T-helper 2 cell treated with Interferon-gamma antibody and Interleukin-4, amounts not matched to agents 5 μg/mL and 100 μg/mL, for 36 hours (primary cell): ENCODE measurements around the gene IPMK.

Experiments
- DNase-seq: peaks from one replicate; pipeline ENCODE4 v3.0.0; 2021; ENCODE audit warnings: low spot score
- H3K27ac Mint-ChIP-seq: one replicate; pipeline ENCODE4 v1.8.0; 2021; ENCODE audit warnings: mild to moderate bottlenecking, mixed read lengths
- H3K27me3 Mint-ChIP-seq: one replicate; pipeline ENCODE4 v1.8.0; 2021; ENCODE audit warnings: low read depth, mixed read lengths
- H3K36me3 Mint-ChIP-seq: one replicate; pipeline ENCODE4 v1.8.0; 2021; ENCODE audit warnings: low read depth, mixed read lengths
- H3K4me1 Mint-ChIP-seq: one replicate; pipeline ENCODE4 v1.8.0; 2021; ENCODE audit warnings: low read depth, mixed read lengths
- H3K4me3 Mint-ChIP-seq: one replicate; pipeline ENCODE4 v1.8.0; 2022; ENCODE audit warnings: mild to moderate bottlenecking, moderate library complexity, mixed read lengths
- H3K9me3 Mint-ChIP-seq: one replicate; pipeline ENCODE4 v1.8.0; 2021; ENCODE audit warnings: mixed read lengths

The IPMK gene

DNA sequence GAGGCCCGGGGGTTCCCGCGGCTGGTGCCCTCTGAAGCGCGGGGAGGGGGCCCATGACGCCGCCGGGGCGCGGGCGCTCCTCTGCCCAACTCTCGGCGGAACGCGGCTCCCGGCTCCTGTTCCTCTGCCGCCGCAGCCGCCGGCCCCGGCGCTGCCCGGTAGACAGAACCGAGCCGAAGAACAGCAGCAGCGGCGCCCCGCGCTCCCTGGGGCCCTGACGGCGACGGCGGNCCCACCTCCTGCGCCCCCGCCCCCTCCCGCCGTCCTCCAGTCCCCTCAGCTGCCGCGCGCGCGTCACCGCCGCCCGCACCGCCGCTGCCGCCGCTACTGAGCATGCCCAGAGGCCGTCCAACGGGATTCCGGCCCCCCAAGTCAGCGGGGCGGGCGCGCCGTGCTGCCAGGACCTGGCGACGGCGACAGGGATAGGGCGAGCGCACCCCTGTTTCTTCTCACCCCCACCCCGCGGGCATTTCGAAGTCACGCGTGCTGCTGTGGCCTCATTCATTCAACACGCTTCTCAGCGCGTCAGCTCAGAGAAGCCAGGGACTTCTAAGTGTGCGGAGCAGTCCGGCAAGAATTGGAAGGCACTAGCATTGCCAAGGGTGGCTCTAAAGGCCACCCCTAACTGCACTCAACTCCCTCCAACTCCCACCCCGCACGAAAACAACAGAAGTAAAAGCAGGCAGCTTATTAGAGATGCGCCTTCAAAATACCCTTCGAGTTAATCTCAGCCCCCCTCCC lies at the start of gene IPMK:
TSS of gene IPMK (minus strand) at position 182 of the 741 bp plus-strand sequence. CDS start 283 bp downstream, outside the sequence.
- peaks cover 2% of the 10 kb centered on the region for H3K36me3 Mint-ChIP-seq
- H3K27me3 Mint-ChIP-seq, result no peaks in the 10 kb centered on the region
- peak within 1 kb of the TSS; percentile 97 for H3K27ac Mint-ChIP-seq
- no peaks in the 10 kb centered on the region for H3K9me3 Mint-ChIP-seq
- H3K4me3 Mint-ChIP-seq, result peak within 1 kb of the TSS; percentile 95
- peaks cover 34% of the 10 kb centered on the region for H3K4me1 Mint-ChIP-seq
- peak; percentile 97 for DNase-seq

DNA sequence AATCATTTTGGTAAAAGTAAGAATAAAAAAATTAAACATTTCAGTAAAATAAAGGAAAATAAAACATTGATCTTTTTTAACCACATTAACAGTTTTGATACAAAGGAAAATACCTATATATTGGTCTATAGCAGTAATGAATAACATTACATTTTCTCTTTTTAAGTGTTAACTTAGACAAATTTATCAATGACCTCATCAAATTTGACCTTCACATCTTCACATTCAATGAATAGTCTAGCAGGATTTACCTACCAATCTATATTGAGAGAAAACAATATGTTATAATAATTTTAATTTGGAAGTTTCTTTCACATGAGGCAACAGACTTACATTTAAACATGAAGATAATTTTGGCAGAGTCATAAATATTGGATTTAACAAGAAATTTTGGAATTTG lies 49.2 kb upstream of the IPMK start:
- H3K9me3 Mint-ChIP-seq, result no peaks in the 10 kb centered on the region
- H3K4me3 Mint-ChIP-seq, result no peak overlapping the region
- DNase-seq, result no peak
- peaks cover 14% of the 10 kb centered on the region for H3K27me3 Mint-ChIP-seq
- H3K4me1 Mint-ChIP-seq, result no peaks in the 10 kb centered on the region
- no peaks in the 10 kb centered on the region for H3K36me3 Mint-ChIP-seq
- H3K27ac Mint-ChIP-seq, result no peak overlapping the region

DNA sequence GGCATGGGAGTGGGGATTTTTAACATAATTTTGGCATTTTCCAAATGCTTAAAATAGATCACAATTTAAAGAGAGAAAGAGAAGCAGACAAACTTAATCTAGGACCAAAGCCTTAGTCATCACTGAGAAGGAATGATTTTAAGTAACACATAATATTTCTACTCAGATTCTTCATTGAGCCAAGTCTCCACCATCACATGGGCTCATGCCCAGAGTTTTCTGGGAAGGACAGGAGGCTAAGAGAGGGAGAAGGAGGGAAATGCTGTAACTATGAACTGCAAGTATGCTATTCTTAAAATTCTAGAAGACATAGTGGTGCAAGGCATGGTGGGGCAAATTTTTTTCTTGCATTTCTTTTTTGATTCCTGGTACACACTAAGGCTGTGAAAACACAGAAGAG lies 43.3 kb upstream of the IPMK start:
- H3K27me3 Mint-ChIP-seq, result peaks cover 21% of the 10 kb centered on the region
- no peak overlapping the region for H3K27ac Mint-ChIP-seq
- no peaks in the 10 kb centered on the region for H3K4me1 Mint-ChIP-seq
- no peaks in the 10 kb centered on the region for H3K9me3 Mint-ChIP-seq
- no peak overlapping the region for H3K4me3 Mint-ChIP-seq
- H3K36me3 Mint-ChIP-seq, result no peaks in the 10 kb centered on the region
- DNase-seq, result no peak

DNA sequence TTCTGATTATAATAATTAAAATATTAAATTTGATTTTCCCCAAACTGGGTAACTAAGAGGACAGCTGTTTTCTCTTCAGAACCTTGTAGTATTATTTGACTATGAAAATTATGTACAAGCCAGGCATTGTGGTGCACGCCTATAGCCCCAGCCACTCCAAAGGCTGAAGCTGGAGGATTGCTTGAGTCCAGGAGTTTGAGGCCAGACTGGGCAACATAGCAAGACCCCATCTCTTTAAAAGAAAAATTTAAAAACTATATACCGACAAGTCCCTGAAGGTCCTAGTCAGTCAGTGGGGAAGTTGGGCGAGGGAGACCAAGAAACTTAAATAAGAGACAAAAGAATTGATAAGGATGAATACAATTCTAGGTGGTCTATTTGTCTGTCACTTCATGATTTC lies 40.0 kb upstream of the IPMK start:
- no peaks in the 10 kb centered on the region for H3K36me3 Mint-ChIP-seq
- no peak for DNase-seq
- no peak overlapping the region for H3K4me3 Mint-ChIP-seq
- no peaks in the 10 kb centered on the region for H3K9me3 Mint-ChIP-seq
- no peaks in the 10 kb centered on the region for H3K4me1 Mint-ChIP-seq
- peaks cover 22% of the 10 kb centered on the region for H3K27me3 Mint-ChIP-seq
- H3K27ac Mint-ChIP-seq, result no peak overlapping the region

DNA sequence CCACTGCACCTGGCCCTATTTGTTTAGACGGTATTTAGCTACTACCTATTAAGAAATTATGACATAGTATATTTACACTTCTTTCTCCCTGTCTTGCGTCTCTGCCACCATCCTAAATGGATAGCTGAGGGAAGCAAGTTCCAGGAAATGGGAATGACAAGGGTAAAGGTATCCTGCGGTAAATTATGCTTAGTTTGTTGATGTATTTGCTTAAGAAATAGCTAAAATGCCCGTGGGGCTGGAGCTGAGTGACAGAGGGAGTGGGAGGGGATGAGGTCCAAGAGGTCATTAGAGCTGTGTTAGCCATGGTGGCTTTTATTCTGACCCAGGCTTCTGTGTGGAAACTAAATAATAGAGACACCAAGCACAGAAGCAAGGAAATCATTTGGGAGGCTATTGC lies 38.1 kb upstream of the IPMK start:
- H3K27ac Mint-ChIP-seq, result no peak overlapping the region
- DNase-seq, result no peak
- H3K27me3 Mint-ChIP-seq, result peaks cover 24% of the 10 kb centered on the region
- no peaks in the 10 kb centered on the region for H3K9me3 Mint-ChIP-seq
- H3K4me1 Mint-ChIP-seq, result no peaks in the 10 kb centered on the region
- H3K36me3 Mint-ChIP-seq, result no peaks in the 10 kb centered on the region
- no peak overlapping the region for H3K4me3 Mint-ChIP-seq

DNA sequence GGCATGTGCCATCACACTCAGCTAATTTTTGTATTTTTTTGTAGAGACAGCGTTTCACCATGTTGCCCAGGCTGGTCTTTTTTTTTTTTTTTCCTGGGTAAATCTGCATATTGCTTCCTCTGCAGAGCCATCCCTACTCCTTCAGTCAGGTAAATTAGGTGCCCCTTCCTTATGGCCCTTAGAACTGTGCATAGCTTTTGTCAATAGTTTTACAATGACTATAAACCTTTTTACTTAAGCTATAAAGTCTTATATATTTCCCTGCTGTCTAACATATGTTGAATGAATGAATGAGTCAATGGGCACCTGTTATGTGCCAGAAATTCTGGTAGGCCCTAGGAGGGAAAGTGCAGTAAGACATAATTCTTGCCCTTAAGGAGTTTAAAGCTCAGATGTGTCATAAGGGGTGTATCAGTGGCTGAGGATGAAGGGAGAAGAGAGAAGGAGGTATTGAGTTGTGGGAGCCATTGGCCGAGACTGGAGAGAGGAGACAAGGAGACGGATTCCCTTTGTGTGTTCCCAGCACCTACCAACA lies 36.5 kb upstream of the IPMK start:
- H3K4me1 Mint-ChIP-seq, result no peaks in the 10 kb centered on the region
- peaks cover 22% of the 10 kb centered on the region for H3K27me3 Mint-ChIP-seq
- no peak for DNase-seq
- H3K9me3 Mint-ChIP-seq, result no peaks in the 10 kb centered on the region
- no peak overlapping the region for H3K4me3 Mint-ChIP-seq
- no peaks in the 10 kb centered on the region for H3K36me3 Mint-ChIP-seq
- no peak overlapping the region for H3K27ac Mint-ChIP-seq

DNA sequence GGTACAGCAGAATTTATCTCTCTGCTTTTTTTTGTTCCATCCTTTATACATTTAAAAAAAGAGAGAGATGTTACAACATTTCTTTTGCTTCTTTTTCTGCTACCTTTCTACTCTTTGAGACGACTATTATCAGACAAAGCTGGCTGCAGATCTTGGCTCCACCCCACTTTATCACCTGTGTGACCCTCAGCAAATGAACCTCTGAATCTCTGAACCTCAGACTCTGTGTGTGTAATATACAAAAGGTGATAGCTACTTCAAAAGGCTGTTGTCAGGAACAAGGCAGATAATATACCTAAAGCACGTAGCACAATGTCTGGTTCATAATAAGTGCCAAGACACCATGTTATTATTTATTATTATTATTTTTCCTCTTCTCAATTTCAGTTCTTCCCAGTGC lies 34.6 kb upstream of the IPMK start:
- Mint-ChIP-seq H3K4me3 (no peak overlapping the region), H3K27me3 (peaks cover 22% of the 10 kb centered on the region)

DNA sequence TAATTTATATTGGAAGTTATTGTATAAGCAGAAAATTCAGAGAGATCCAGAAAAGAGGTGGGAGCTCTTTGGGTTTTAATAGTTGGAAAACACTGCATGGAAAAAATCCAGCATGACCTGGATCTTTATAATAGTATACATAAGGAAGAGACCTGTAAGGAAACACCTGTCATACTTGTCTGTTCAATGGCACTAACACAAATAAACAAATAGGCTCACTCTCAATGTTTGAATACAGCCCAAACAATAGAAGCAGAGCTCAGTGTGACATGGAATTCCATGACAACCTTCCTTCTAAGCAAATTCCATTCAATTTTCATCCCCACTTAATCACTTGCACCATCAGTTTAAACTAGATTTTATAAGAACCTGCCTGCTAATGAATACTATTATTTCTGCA lies 33.0 kb upstream of the IPMK start:
- Mint-ChIP-seq H3K36me3 (no peaks in the 10 kb centered on the region), H3K27ac (no peak overlapping the region), H3K27me3 (peaks cover 14% of the 10 kb centered on the region), H3K4me3 (no peak overlapping the region), H3K9me3 (no peaks in the 10 kb centered on the region), H3K4me1 (no peaks in the 10 kb centered on the region)
- no peak for DNase-seq

More for the DNA sequence above, 34.6 kb upstream of the IPMK start:
- H3K9me3 Mint-ChIP-seq, result no peaks in the 10 kb centered on the region
- H3K36me3 Mint-ChIP-seq, result no peaks in the 10 kb centered on the region
- H3K4me1 Mint-ChIP-seq, result no peaks in the 10 kb centered on the region
- DNase-seq, result no peak
- H3K27ac Mint-ChIP-seq, result no peak overlapping the region

DNA sequence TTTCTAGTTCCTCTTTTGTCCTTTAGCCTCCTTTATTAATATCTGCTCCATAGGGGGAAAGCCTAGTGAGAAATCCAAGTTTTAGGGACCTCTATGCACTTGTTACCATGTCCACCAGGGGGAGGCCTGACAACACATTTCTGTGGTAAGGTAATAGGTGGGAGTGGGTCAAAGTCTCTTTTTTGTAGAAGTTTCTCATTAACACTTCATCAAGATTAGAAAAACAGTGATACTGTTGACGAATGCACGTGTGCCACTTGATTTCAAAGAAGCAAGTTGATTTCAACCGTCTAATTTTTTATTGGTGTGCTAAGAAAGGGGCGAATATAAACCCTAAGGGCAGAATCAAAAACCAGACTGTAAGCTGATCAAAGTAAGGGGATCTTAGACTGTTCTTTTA lies 31.9 kb upstream of the IPMK start:
- no peaks in the 10 kb centered on the region for H3K9me3 Mint-ChIP-seq
- H3K27me3 Mint-ChIP-seq, result peaks cover 14% of the 10 kb centered on the region
- H3K4me1 Mint-ChIP-seq, result no peaks in the 10 kb centered on the region
- peak; percentile 23 for DNase-seq
- H3K27ac Mint-ChIP-seq, result no peak overlapping the region
- no peaks in the 10 kb centered on the region for H3K36me3 Mint-ChIP-seq
- H3K4me3 Mint-ChIP-seq, result no peak overlapping the region

DNA sequence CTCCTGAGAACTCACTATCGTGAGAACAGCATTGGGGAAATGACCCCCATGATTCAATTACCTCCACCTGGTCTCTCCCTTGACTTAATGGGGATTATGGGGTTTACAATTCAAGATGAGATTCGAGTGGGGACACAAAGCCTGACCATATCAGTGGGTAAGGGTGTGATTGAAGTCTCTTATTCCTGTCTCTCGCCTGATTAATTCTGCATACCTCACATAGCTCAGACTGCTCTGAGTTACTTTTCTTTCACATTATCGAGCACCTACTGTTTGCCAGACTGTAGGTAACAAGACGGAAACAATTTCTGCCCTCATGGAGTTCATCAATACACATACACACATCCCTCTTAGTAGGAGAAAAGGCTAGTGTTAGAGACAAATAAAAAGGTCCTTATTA lies 26.3 kb upstream of the IPMK start:
- no peak for DNase-seq
- H3K4me3 Mint-ChIP-seq, result no peak overlapping the region
- H3K9me3 Mint-ChIP-seq, result no peaks in the 10 kb centered on the region
- H3K4me1 Mint-ChIP-seq, result peaks cover 2% of the 10 kb centered on the region
- no peaks in the 10 kb centered on the region for H3K27me3 Mint-ChIP-seq
- peaks cover 9% of the 10 kb centered on the region for H3K36me3 Mint-ChIP-seq
- H3K27ac Mint-ChIP-seq, result no peak overlapping the region

DNA sequence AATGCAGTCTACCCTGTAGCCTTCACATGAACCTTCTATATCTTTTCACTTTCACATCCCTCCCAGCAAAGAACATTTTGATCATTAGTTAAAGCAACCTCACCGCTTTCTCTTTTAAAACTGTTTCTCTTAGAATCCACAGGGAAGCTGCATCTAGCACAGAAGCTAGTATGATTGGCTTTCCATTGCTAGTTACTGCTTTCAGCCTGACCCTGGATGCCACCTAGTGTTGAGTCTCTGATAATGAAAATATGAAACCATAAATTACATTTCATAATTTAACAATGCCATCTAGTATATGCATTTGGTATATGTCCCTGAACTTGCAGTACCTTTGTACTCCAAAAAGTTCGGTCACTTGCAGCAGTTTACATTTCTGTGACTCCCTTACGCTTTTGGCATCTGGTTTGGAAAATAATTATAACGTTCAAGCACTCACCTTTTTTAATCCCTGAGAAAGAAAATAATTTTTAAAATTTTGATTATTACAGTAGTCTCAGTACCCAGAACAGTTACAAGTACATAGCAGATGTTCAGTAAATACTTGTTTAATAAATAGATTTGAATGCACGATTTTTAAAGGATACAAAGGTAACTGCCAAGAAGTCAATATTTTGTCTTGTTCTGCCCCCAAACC lies 24.0 kb upstream of the IPMK start:
- no peak overlapping the region for H3K4me3 Mint-ChIP-seq

DNA sequence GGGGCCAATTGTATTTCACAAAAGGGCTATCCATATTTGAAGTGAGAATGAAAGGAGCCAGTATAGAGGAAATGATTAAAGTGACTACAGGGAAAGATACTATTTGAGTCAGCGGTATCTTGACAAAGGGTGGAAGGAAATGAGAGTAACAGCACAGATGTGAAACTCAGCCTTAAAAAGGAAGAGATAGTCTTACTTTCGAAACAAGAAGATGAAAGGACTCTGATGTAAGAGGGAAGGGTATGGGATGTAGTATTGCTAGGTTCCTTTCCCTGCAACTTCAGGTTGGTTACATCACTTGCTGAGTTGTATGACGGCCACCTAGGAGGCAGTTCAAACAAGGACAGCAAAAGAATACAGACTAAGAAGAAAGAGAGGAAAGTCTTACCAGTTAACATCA lies 14.9 kb upstream of the IPMK start:
- peaks cover 24% of the 10 kb centered on the region for H3K36me3 Mint-ChIP-seq
- H3K27me3 Mint-ChIP-seq, result no peaks in the 10 kb centered on the region
- peak overlapping the region; percentile 58 for H3K27ac Mint-ChIP-seq
- H3K9me3 Mint-ChIP-seq, result no peaks in the 10 kb centered on the region
- DNase-seq, result peak; percentile 34
- H3K4me3 Mint-ChIP-seq, result peak overlapping the region; percentile 32
- peaks cover 32% of the 10 kb centered on the region for H3K4me1 Mint-ChIP-seq

More for the DNA sequence above, 24.0 kb upstream of the IPMK start:
- no peaks in the 10 kb centered on the region for H3K9me3 Mint-ChIP-seq
- no peaks in the 10 kb centered on the region for H3K27me3 Mint-ChIP-seq
- DNase-seq, result no peak
- H3K27ac Mint-ChIP-seq, result no peak overlapping the region
- peaks cover 9% of the 10 kb centered on the region for H3K36me3 Mint-ChIP-seq
- H3K4me1 Mint-ChIP-seq, result peaks cover 3% of the 10 kb centered on the region

DNA sequence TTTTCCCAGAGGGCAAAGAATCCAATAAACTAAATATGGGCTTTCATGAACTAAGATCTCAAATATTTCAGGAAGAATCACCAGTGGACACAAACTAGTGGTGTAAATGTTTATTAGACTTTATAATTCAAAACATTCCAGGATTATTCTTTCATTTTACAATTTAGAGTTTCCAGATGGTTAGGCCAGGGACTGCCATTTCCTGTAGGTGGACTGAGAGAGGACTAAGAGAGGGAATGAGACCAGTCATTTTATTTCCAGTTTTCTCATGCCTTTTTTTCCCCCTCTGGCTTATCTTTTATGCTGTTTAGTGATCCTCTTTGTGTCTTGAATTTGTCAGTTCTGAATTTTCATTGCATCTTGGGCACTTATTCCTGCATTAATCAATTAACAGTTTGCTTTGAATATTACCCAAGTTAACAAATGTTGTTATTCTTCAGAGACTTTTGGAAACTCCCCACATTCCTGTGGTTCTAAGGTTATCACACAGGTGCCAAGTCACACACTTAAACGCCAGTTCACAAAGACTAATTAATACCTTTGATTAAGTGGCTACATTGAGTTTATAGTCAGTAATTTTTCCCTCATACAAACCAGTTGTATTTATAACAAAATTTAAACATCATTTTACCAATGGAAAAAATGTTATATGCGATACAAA lies 13.5 kb upstream of the IPMK start:
- H3K9me3 Mint-ChIP-seq, result no peaks in the 10 kb centered on the region
- H3K4me3 Mint-ChIP-seq, result no peak overlapping the region
- peaks cover 30% of the 10 kb centered on the region for H3K4me1 Mint-ChIP-seq
- H3K27me3 Mint-ChIP-seq, result no peaks in the 10 kb centered on the region
- peaks cover 27% of the 10 kb centered on the region for H3K36me3 Mint-ChIP-seq
- H3K27ac Mint-ChIP-seq, result no peak overlapping the region
- no peak for DNase-seq

DNA sequence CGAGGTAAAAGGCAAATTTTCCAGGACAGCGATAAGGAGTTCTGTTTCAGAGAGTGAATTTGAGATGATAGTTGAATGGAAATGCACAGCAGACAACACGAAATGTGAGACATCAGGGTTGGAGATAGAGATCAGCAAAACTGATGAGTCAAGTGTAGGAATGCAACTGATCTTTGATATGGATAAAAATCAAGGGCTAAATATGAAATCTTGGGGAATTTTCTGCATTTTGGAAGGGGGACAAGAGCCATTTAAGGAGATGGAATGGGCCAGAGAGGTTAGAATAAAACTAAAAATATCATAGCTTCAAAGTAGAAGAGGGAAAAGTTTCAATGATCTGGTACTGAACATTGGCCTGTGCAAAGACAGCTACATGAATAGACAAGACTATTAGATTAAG lies 12.8 kb upstream of the IPMK start:
- H3K9me3 Mint-ChIP-seq, result no peaks in the 10 kb centered on the region
- no peak overlapping the region for H3K4me3 Mint-ChIP-seq
- H3K36me3 Mint-ChIP-seq, result peaks cover 27% of the 10 kb centered on the region
- H3K4me1 Mint-ChIP-seq, result peaks cover 30% of the 10 kb centered on the region
- no peaks in the 10 kb centered on the region for H3K27me3 Mint-ChIP-seq
- DNase-seq, result no peak
- no peak overlapping the region for H3K27ac Mint-ChIP-seq
